ENCODE results near the gene RFNG. TPM values are rescaled to one million over a fixed set of nuclear protein-coding genes. Genes with fewer than 3 reads are reported as not detected.

Gene RFNG
- 21.1 TPM for total RNA-seq
- long read RNA-seq, transcript RFNG-201 (8 exons, 1,828 nt), result major isoform, 38 of 65 reads
- long read RNA-seq, partial matches to known transcripts, result 11 of 65 reads
- long read RNA-seq, other reads (novel, unspliced or antisense), result 13 of 65 reads

GRCh38 chr17:82051776-82052637, at the start of gene RFNG, which contains the start of gene GPS1:
RFNG (minus strand) TSS chr17:82051811; CDS start chr17:82051766, 45 bp downstream.
GPS1 (plus strand) TSS chr17:82051898; CDS start chr17:82051932, 34 bp downstream.
- Histone ChIP-seq H3K4me1 (peaks cover 44% of the 10 kb centered on the region), H3K27ac (replicated peaks) (peak within 1 kb of the TSS; percentile 75), H3K9me3 (replicated peaks) (no peaks in the 10 kb centered on the region), H3K36me3 (peaks cover 70% of the 10 kb centered on the region), H3K4me3 (peak within 1 kb of the TSS; percentile 91), H3K27me3 (ENCODE audit: low read depth) (no peaks in the 10 kb centered on the region)
- intact Hi-C loops (cut with micrococcal nuclease), result no loop called here
- TF ChIP-seq CTCF (IDR thresholded peaks at IDR 0.05; ENCODE audit: borderline replicate concordance), result no peak
- DNase-seq, result peak; percentile 84

- no peaks in the 10 kb centered on the region for H3K27me3 ChIP-seq (ENCODE audit: low read depth)
- H3K27ac ChIP-seq (replicated peaks), result peak overlapping the region; percentile 63
- DNase-seq, result no peak
- no peaks in the 10 kb centered on the region for H3K36me3 ChIP-seq
- no peak overlapping the region for H3K4me3 ChIP-seq
- intact Hi-C loops (cut with micrococcal nuclease), result no loop called here
- no peaks in the 10 kb centered on the region for H3K9me3 ChIP-seq (replicated peaks)
- H3K4me1 ChIP-seq, result peaks cover 62% of the 10 kb centered on the region
- no peak for TF ChIP-seq CTCF (IDR thresholded peaks at IDR 0.05; ENCODE audit: borderline replicate concordance)
Observed at GRCh38 chr17:82101301-82101715, 49.7 kb upstream of the RFNG start.

GRCh38 chr17:82100502-82101298, 49.1 kb upstream of the RFNG start:
- H3K27ac ChIP-seq (replicated peaks), result peak overlapping the region; percentile 96
- peaks cover 4% of the 10 kb centered on the region for H3K36me3 ChIP-seq
- no peaks in the 10 kb centered on the region for H3K27me3 ChIP-seq (ENCODE audit: low read depth)
- TF ChIP-seq CTCF (IDR thresholded peaks at IDR 0.05; ENCODE audit: borderline replicate concordance), result no peak
- no peaks in the 10 kb centered on the region for H3K9me3 ChIP-seq (replicated peaks)
- DNase-seq, result no peak
- intact Hi-C loops (cut with micrococcal nuclease), result no loop called here
- H3K4me1 ChIP-seq, result peaks cover 59% of the 10 kb centered on the region
- H3K4me3 ChIP-seq, result no peak overlapping the region

- Histone ChIP-seq H3K36me3 (peaks cover 20% of the 10 kb centered on the region), H3K9me3 (replicated peaks) (no peaks in the 10 kb centered on the region), H3K27ac (replicated peaks) (peak overlapping the region; percentile 96), H3K4me1 (peaks cover 57% of the 10 kb centered on the region), H3K27me3 (ENCODE audit: low read depth) (no peaks in the 10 kb centered on the region), H3K4me3 (peak overlapping the region; percentile 80)
- TF ChIP-seq CTCF (IDR thresholded peaks at IDR 0.05; ENCODE audit: borderline replicate concordance), result no peak
- DNase-seq, result no peak
- intact Hi-C loops (cut with micrococcal nuclease), result no loop called here
Observed at GRCh38 chr17:82098939-82099763, 47.5 kb upstream of the RFNG start.
